Activated CD4-positive, alpha-beta T cell treated with anti-CD3 and anti-CD28 coated beads, Interleukin-10, Interleukin-2, amounts not matched to agents 100 ng/mL and 50 ng/mL, durations not matched to agents 16 hours and 8 hours (primary cell): ENCODE measurements around the gene PTH1R.

Source experiments
- DNase-seq: peaks from one replicate; pipeline ENCODE4 v3.0.0-alpha.2; 2020

The PTH1R gene

GRCh38 chr3:46865031-46865507 is 12.5 kb upstream of the PTH1R start:
- DNase-seq = no peak

GRCh38 chr3:46865546-46865945 is 12.0 kb upstream of the PTH1R start:
- DNase-seq = no peak

GRCh38 chr3:46866032-46866595 is 11.4 kb upstream of the PTH1R start:
- DNase-seq = no peak

GRCh38 chr3:46866720-46867549 is 10.6 kb upstream of the PTH1R start:
- DNase-seq = peak; percentile 78

GRCh38 chr3:46867550-46867898 is 10.0 kb upstream of the PTH1R start:
- no peak for DNase-seq

GRCh38 chr3:46868287-46868686 is 9.2 kb upstream of the PTH1R start:
- DNase-seq = no peak

GRCh38 chr3:46868948-46869347 is 8.6 kb upstream of the PTH1R start:
- DNase-seq = no peak

- DNase-seq = no peak
Observed at GRCh38 chr3:46869440-46869839, 8.1 kb upstream of the PTH1R start.

GRCh38 chr3:46870651-46871050 is 6.9 kb upstream of the PTH1R start:
- DNase-seq = no peak

GRCh38 chr3:46871222-46871621 is 6.3 kb upstream of the PTH1R start:
- no peak for DNase-seq

GRCh38 chr3:46873521-46873920 is 4.0 kb upstream of the PTH1R start:
- DNase-seq = no peak

- DNase-seq = no peak
Observed at GRCh38 chr3:46874430-46874829, 3.1 kb upstream of the PTH1R start.

GRCh38 chr3:46875560-46875959 is 2.0 kb upstream of the PTH1R start:
- no peak for DNase-seq

- no peak for DNase-seq
Observed at GRCh38 chr3:46876313-46877300, 914 bp upstream of the PTH1R start.

- no peak for DNase-seq
Observed at GRCh38 chr3:46878781-46879436, 1.4 kb downstream of the PTH1R start.

- DNase-seq = no peak
Observed at GRCh38 chr3:46880884-46881595, 3.5 kb downstream of the PTH1R start.

GRCh38 chr3:46881596-46882376 is 4.3 kb downstream of the PTH1R start:
- DNase-seq = no peak

GRCh38 chr3:46882377-46883053 is 5.0 kb downstream of the PTH1R start:
- DNase-seq = no peak

GRCh38 chr3:46883054-46883829 is 5.7 kb downstream of the PTH1R start:
- peak; percentile 9 for DNase-seq

GRCh38 chr3:46883830-46884185 is 6.3 kb downstream of the PTH1R start:
- no peak for DNase-seq
